KMS-11 (cell line): Measurements from ENCODE around the gene ITGAL.
"Not testable (repeated sequence)": the region's sequence is repeated elsewhere in the genome, so short reads cannot be mapped to it uniquely, and the experiment has no call there.

Experiments used
- H2AFZ ChIP-seq: fragments of 200-600 bp; sonication (generic); 2 replicates; pipeline ENCODE4 v1.6.1; 2016; ENCODE audit warnings: antibody characterized with exemption, mixed run types, low read depth
- H3K27ac ChIP-seq: fragments of 200-600 bp; sonication (generic); 2 replicates; pipeline ENCODE4 v1.6.1; 2016; ENCODE audit warnings: mild to moderate bottlenecking, mixed run types
- H3K27me3 ChIP-seq: fragments of 200-600 bp; sonication (generic); 2 replicates; pipeline ENCODE4 v1.6.1; 2017; ENCODE audit warnings: mild to moderate bottlenecking, low read depth, mixed run types, moderate library complexity; ENCODE audit not compliant: insufficient read depth
- H3K36me3 ChIP-seq: fragments of 200-600 bp; sonication (generic); 2 replicates; pipeline ENCODE4 v1.6.1; 2017; ENCODE audit warnings: mild to moderate bottlenecking, mixed run types; ENCODE audit not compliant: insufficient read depth
- H3K4me1 ChIP-seq: fragments of 200-600 bp; sonication (generic); 2 replicates; pipeline ENCODE4 v1.6.1; 2016; ENCODE audit warnings: mild to moderate bottlenecking, low read depth, mixed run types; ENCODE audit not compliant: poor library complexity, severe bottlenecking
- H3K4me2 ChIP-seq: fragments of 200-600 bp; sonication (generic); 2 replicates; pipeline ENCODE4 v1.7.0; 2016; ENCODE audit warnings: mild to moderate bottlenecking, mixed run types
- H3K4me3 ChIP-seq: fragments of 200-600 bp; sonication (generic); IDR thresholded peaks from 2 replicates; pipeline ENCODE4 v1.6.1; 2017; ENCODE audit warnings: low read depth, low read length, mixed read lengths; ENCODE audit not compliant: insufficient read depth
- H3K79me2 ChIP-seq: fragments of 200-600 bp; sonication (generic); 2 replicates; pipeline ENCODE4 v1.6.1; 2016; ENCODE audit warnings: low read depth, mixed run types; ENCODE audit not compliant: insufficient read depth
- H3K9ac ChIP-seq: fragments of 200-600 bp; sonication (generic); 2 replicates; pipeline ENCODE4 v1.6.1; 2016; ENCODE audit warnings: mild to moderate bottlenecking, mixed run types
- H4K20me1 ChIP-seq: fragments of 200-600 bp; sonication (generic); 2 replicates; pipeline ENCODE4 v1.6.1; 2016; ENCODE audit warnings: mild to moderate bottlenecking, mixed run types; ENCODE audit not compliant: insufficient read depth
- CTCF ChIP-seq: fragments of 200-600 bp; sonication (generic); conservative IDR thresholded peaks from 2 replicates; pipeline ENCODE4 v1.6.1; 2017; ENCODE audit warnings: low read depth, mild to moderate bottlenecking, antibody characterized with exemption, low read length, moderate library complexity, mixed read lengths

The ITGAL gene

GRCh38 chr16:30445408-30446202 is 26.9 kb upstream of the ITGAL start, which contains the start of gene SEPHS2:
Gene SEPHS2 (minus strand): TSS chr16:30445874. CDS start chr16:30445727, 147 bp downstream.
- no peaks in the 10 kb centered on the region for H3K36me3 ChIP-seq
- peak within 1 kb of the TSS; percentile 92 for H2AFZ ChIP-seq
- H3K27ac ChIP-seq = peak within 1 kb of the TSS; percentile 77
- H4K20me1 ChIP-seq = no peaks in the 10 kb centered on the region
- H3K79me2 ChIP-seq = peaks cover 18% of the 10 kb centered on the region
- no peaks in the 10 kb centered on the region for H3K27me3 ChIP-seq
- peak within 1 kb of the TSS; percentile 87 for H3K4me2 ChIP-seq
- peak within 1 kb of the TSS; percentile 14 for H3K4me3 ChIP-seq
- peak; percentile 54 for TF ChIP-seq CTCF
- H3K9ac ChIP-seq = peak within 1 kb of the TSS; percentile 80
- H3K4me1 ChIP-seq = peaks cover 16% of the 10 kb centered on the region

- peaks cover 18% of the 10 kb centered on the region for H3K79me2 ChIP-seq
- no peak overlapping the region for H3K4me3 ChIP-seq
- no peak for TF ChIP-seq CTCF
- H3K27ac ChIP-seq = peak overlapping the region; percentile 77; the same call in 1 of the 2 replicates
- H3K9ac ChIP-seq = peak overlapping the region; percentile 80; the same call in 1 of the 2 replicates
- no peaks in the 10 kb centered on the region for H3K36me3 ChIP-seq
- H3K4me1 ChIP-seq = peaks cover 16% of the 10 kb centered on the region
- H3K27me3 ChIP-seq = no peaks in the 10 kb centered on the region
- H2AFZ ChIP-seq = peak overlapping the region; percentile 92
- H3K4me2 ChIP-seq = peak overlapping the region; percentile 87
- no peaks in the 10 kb centered on the region for H4K20me1 ChIP-seq
Observed at GRCh38 chr16:30446203-30446595, 26.3 kb upstream of the ITGAL start.

GRCh38 chr16:30447512-30448226 is 24.9 kb upstream of the ITGAL start:
- H3K4me3 ChIP-seq = no peak overlapping the region
- peaks cover 18% of the 10 kb centered on the region for H3K79me2 ChIP-seq
- H3K27ac ChIP-seq = no peak overlapping the region
- H3K9ac ChIP-seq = no peak overlapping the region
- H3K4me1 ChIP-seq = peaks cover 16% of the 10 kb centered on the region
- no peak overlapping the region for H2AFZ ChIP-seq
- no peak overlapping the region for H3K4me2 ChIP-seq
- no peak for TF ChIP-seq CTCF
- H4K20me1 ChIP-seq = no peaks in the 10 kb centered on the region
- H3K27me3 ChIP-seq = no peaks in the 10 kb centered on the region
- H3K36me3 ChIP-seq = no peaks in the 10 kb centered on the region

- Histone ChIP-seq H4K20me1 (no peaks in the 10 kb centered on the region), H3K27me3 (no peaks in the 10 kb centered on the region), H3K36me3 (no peaks in the 10 kb centered on the region), H3K9ac (no peak overlapping the region), H2AFZ (no peak overlapping the region), H3K4me3 (no peak overlapping the region), H3K4me2 (no peak overlapping the region), H3K27ac (no peak overlapping the region), H3K79me2 (peaks cover 11% of the 10 kb centered on the region), H3K4me1 (peaks cover 15% of the 10 kb centered on the region)
- TF ChIP-seq CTCF = no peak
Observed at GRCh38 chr16:30449116-30449435, 23.5 kb upstream of the ITGAL start.

GRCh38 chr16:30452709-30453580 is 19.6 kb upstream of the ITGAL start:
- H3K36me3 ChIP-seq, H3K4me2 ChIP-seq, H3K27me3 ChIP-seq, H3K79me2 ChIP-seq, H3K27ac ChIP-seq, H3K9ac ChIP-seq, H4K20me1 ChIP-seq, H3K4me3 ChIP-seq, H2AFZ ChIP-seq: not testable (repeated sequence)
- peaks cover 25% of the 10 kb centered on the region for H3K4me1 ChIP-seq
